Measurements from ENCODE around the gene SLC4A7.

SLC4A7 gene

GRCh38 chr3:27360113-27361078 is 123.8 kb downstream of the SLC4A7 start:
- peak; percentile 69 for DNase-seq (ENCODE audit: low read depth)
- no peak for TF ChIP-seq CTCF (IDR thresholded peaks at IDR 0.05; ENCODE audit: control insufficient read depth, extremely low read depth, insufficient read depth)
- H3K4me3 ChIP-seq (ENCODE audit: low read depth, low read length), result no peak overlapping the region

GRCh38 chr3:27358372-27358771 is 125.8 kb downstream of the SLC4A7 start:
- DNase-seq (ENCODE audit: low read depth), result no peak
- no peak overlapping the region for H3K4me3 ChIP-seq (ENCODE audit: low read depth, low read length)
- no peak for TF ChIP-seq CTCF (IDR thresholded peaks at IDR 0.05; ENCODE audit: control insufficient read depth, extremely low read depth, insufficient read depth)

- no peak overlapping the region for H3K4me3 ChIP-seq (ENCODE audit: low read depth, low read length)
- no peak for DNase-seq (ENCODE audit: low read depth)
- peak; percentile 80 for TF ChIP-seq CTCF (IDR thresholded peaks at IDR 0.05; ENCODE audit: control insufficient read depth, extremely low read depth, insufficient read depth)
Observed at GRCh38 chr3:27357665-27358258, 126.4 kb downstream of the SLC4A7 start.

- no peak overlapping the region for H3K4me3 ChIP-seq (ENCODE audit: low read depth, low read length)
- no peak for TF ChIP-seq CTCF (IDR thresholded peaks at IDR 0.05; ENCODE audit: control insufficient read depth, extremely low read depth, insufficient read depth)
- no peak for DNase-seq (ENCODE audit: low read depth)
Observed at GRCh38 chr3:27356976-27357375, 127.2 kb downstream of the SLC4A7 start.

- no peak for DNase-seq (ENCODE audit: low read depth)
- TF ChIP-seq CTCF (IDR thresholded peaks at IDR 0.05; ENCODE audit: control insufficient read depth, extremely low read depth, insufficient read depth), result no peak
- no peak overlapping the region for H3K4me3 ChIP-seq (ENCODE audit: low read depth, low read length)
Observed at GRCh38 chr3:27354588-27355203, 129.5 kb downstream of the SLC4A7 start.

GRCh38 chr3:27354161-27354560 is 130.0 kb downstream of the SLC4A7 start:
- DNase-seq (ENCODE audit: low read depth), result no peak
- TF ChIP-seq CTCF (IDR thresholded peaks at IDR 0.05; ENCODE audit: control insufficient read depth, extremely low read depth, insufficient read depth), result no peak
- no peak overlapping the region for H3K4me3 ChIP-seq (ENCODE audit: low read depth, low read length)
